HEK293 (cell line): Measurements from ENCODE around the gene TUBB3.

ENCODE experiments used
- GFI1B ChIP-seq: fragments of 450-650 bp; formaldehyde crosslinking; IDR thresholded peaks from 2 replicates; pipeline ENCODE4 v1.5.1; 2016; ENCODE audit warnings: missing biosample characterization, missing genetic modification characterization
- TCF7L2 ChIP-seq: IDR thresholded peaks from 2 replicates; pipeline ENCODE4 v1.6.1; 2011; ENCODE audit warnings: low read depth, mild to moderate bottlenecking, inconsistent platforms, low read length, moderate library complexity, borderline replicate concordance
- ZBTB1 ChIP-seq: fragments of 450-650 bp; formaldehyde crosslinking; IDR thresholded peaks from 2 replicates; pipeline ENCODE4 v1.5.1; 2016; ENCODE audit warnings: missing biosample characterization, missing genetic modification characterization
- ZBTB48 ChIP-seq: fragments of 450-650 bp; formaldehyde crosslinking; IDR thresholded peaks from 2 replicates; pipeline ENCODE4 v1.5.1; 2016; ENCODE audit warnings: missing biosample characterization, missing genetic modification characterization
- ZNF114 ChIP-seq: fragments of 450-650 bp; formaldehyde crosslinking; IDR thresholded peaks from 2 replicates; pipeline ENCODE4 v1.5.0; 2017; ENCODE audit warnings: missing biosample characterization, missing genetic modification characterization
- ZNF121 ChIP-seq: fragments of 450-650 bp; formaldehyde crosslinking; IDR thresholded peaks from 2 replicates; pipeline ENCODE4 v1.5.1; 2016; ENCODE audit warnings: missing biosample characterization, missing genetic modification characterization
- ZNF140 ChIP-seq: fragments of 450-650 bp; formaldehyde crosslinking; IDR thresholded peaks from 2 replicates; pipeline ENCODE4 v1.5.1; 2016; ENCODE audit warnings: missing biosample characterization, missing genetic modification characterization
- ZNF169 ChIP-seq: fragments of 450-650 bp; formaldehyde crosslinking; IDR thresholded peaks from 2 replicates; pipeline ENCODE4 v1.5.1; 2016; ENCODE audit warnings: missing biosample characterization, missing genetic modification characterization
- ZNF2 ChIP-seq: fragments of 450-650 bp; formaldehyde crosslinking; IDR thresholded peaks from 2 replicates; pipeline ENCODE4 v1.5.1; 2016; ENCODE audit warnings: missing biosample characterization, missing genetic modification characterization
- ZNF266 ChIP-seq: fragments of 450-650 bp; formaldehyde crosslinking; IDR thresholded peaks from 2 replicates; pipeline ENCODE4 v1.5.1; 2016; ENCODE audit warnings: missing biosample characterization, missing genetic modification characterization, low read depth
- ZNF350 ChIP-seq: fragments of 450-650 bp; formaldehyde crosslinking; IDR thresholded peaks from 2 replicates; pipeline ENCODE4 v1.5.0; 2017; ENCODE audit warnings: missing biosample characterization, mild to moderate bottlenecking, missing genetic modification characterization
- ZNF394 ChIP-seq: fragments of 450-650 bp; formaldehyde crosslinking; IDR thresholded peaks from 2 replicates; pipeline ENCODE4 v1.5.1; 2016; ENCODE audit warnings: missing biosample characterization, missing genetic modification characterization, mild to moderate bottlenecking, moderate library complexity, borderline replicate concordance
- ZNF558 ChIP-seq: fragments of 450-650 bp; formaldehyde crosslinking; IDR thresholded peaks from 2 replicates; pipeline ENCODE4 v1.5.1; 2016; ENCODE audit warnings: missing biosample characterization, missing genetic modification characterization
- ZNF621 ChIP-seq: fragments of 450-650 bp; formaldehyde crosslinking; IDR thresholded peaks from 2 replicates; pipeline ENCODE4 v1.5.1; 2017; ENCODE audit warnings: missing biosample characterization, missing genetic modification characterization
- ZSCAN23 ChIP-seq: fragments of 450-650 bp; formaldehyde crosslinking; IDR thresholded peaks from 2 replicates; pipeline ENCODE4 v1.5.1; 2016; ENCODE audit warnings: missing biosample characterization, missing genetic modification characterization
- TF ChIP-seq, protein P1 (sequence below): fragments of 450-650 bp; formaldehyde crosslinking; IDR thresholded peaks from 2 replicates; pipeline ENCODE4 v1.5.1; 2016; ENCODE audit warnings: missing biosample characterization, missing genetic modification characterization, borderline replicate concordance
- TF ChIP-seq, protein P2 (sequence below): fragments of 450-650 bp; formaldehyde crosslinking; IDR thresholded peaks from 2 replicates; pipeline ENCODE4 v1.5.1; 2016; ENCODE audit warnings: missing biosample characterization, missing genetic modification characterization
- TF ChIP-seq, protein P3 (sequence below): fragments of 450-650 bp; formaldehyde crosslinking; IDR thresholded peaks from 2 replicates; pipeline ENCODE4 v1.5.1; 2016; ENCODE audit warnings: missing biosample characterization, missing genetic modification characterization
- TF ChIP-seq, protein P4 (sequence below): fragments of 450-650 bp; formaldehyde crosslinking; IDR thresholded peaks from 2 replicates; pipeline ENCODE4; 2016; ENCODE audit warnings: missing biosample characterization, missing genetic modification characterization
- TF ChIP-seq, protein P5 (sequence below): fragments of 450-650 bp; formaldehyde crosslinking; IDR thresholded peaks from 2 replicates; pipeline ENCODE4 v1.5.1; 2016; ENCODE audit warnings: missing biosample characterization, missing genetic modification characterization
- TF ChIP-seq, protein P6 (sequence below): fragments of 450-650 bp; formaldehyde crosslinking; IDR thresholded peaks from 2 replicates; pipeline ENCODE4 v1.5.1; 2016; ENCODE audit warnings: missing biosample characterization, missing genetic modification characterization
- TF ChIP-seq, protein P7 (sequence below): fragments of 450-650 bp; formaldehyde crosslinking; conservative IDR thresholded peaks from 2 replicates; pipeline ENCODE4 v1.5.1; 2016; ENCODE audit warnings: low read depth, missing biosample characterization, missing genetic modification characterization

Gene TUBB3

DNA sequence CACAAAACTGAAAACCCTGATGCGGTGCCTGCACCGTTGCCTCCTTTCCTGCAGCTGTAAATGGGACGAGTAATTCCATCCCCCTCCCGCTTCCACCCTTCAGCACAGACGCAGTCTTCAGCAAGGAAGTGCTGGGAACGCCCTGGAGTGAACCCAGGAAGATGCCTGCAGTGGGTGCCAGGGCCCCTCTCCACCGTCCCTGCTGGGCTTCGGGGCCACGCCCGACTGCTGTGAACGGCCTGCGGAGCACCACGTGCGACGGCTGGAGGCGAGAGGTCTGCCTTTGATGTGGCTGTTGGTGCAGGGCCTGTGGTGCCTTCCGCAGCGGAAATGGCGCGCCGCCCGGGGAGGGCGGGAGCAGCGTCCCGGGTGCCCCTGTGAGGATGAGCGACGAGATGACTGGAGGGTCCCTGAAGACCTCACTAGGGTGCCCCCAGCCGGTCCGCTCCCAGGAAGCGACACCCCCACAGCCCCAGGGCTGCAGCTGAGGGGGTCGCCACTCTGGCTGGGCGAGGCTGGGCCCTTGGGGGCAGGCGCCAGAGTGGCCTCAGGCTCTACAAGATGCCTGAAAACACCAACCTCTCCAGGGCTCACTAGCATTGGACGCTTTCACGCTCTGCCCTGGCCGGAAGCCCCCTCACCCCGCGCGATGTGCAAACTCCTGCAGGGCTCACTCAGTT, 5.2 kb upstream of the TUBB3 start (continued):
- no peak for TF ChIP-seq ZNF169 (tag by site-specific recombination)
- TF ChIP-seq ZNF2 (tag by site-specific recombination) = peak; percentile 69; the same call in 1 of the 2 replicates
- TF ChIP-seq ZBTB48 (tag by site-specific recombination) = peak; percentile 92
- TF ChIP-seq TCF7L2 = peak; percentile 97
- no peak for TF ChIP-seq ZNF350 (tag by site-specific recombination)
- TF ChIP-seq, protein P1, sequence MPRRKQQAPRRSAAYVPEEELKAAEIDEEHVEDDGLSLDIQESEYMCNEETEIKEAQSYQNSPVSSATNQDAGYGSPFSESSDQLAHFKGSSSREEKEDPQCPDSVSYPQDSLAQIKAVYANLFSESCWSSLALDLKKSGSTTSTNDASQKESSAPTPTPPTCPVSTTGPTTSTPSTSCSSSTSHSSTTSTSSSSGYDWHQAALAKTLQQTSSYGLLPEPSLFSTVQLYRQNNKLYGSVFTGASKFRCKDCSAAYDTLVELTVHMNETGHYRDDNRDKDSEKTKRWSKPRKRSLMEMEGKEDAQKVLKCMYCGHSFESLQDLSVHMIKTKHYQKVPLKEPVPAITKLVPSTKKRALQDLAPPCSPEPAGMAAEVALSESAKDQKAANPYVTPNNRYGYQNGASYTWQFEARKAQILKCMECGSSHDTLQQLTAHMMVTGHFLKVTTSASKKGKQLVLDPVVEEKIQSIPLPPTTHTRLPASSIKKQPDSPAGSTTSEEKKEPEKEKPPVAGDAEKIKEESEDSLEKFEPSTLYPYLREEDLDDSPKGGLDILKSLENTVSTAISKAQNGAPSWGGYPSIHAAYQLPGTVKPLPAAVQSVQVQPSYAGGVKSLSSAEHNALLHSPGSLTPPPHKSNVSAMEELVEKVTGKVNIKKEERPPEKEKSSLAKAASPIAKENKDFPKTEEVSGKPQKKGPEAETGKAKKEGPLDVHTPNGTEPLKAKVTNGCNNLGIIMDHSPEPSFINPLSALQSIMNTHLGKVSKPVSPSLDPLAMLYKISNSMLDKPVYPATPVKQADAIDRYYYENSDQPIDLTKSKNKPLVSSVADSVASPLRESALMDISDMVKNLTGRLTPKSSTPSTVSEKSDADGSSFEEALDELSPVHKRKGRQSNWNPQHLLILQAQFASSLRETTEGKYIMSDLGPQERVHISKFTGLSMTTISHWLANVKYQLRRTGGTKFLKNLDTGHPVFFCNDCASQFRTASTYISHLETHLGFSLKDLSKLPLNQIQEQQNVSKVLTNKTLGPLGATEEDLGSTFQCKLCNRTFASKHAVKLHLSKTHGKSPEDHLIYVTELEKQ (tag by site-specific recombination) = no peak
- no peak for TF ChIP-seq ZNF266 (tag by site-specific recombination)
- TF ChIP-seq GFI1B (tag by site-specific recombination) = 0 out of 2 replicates have a peak, but pooled peaks have one; percentile 11
- TF ChIP-seq, protein P2, sequence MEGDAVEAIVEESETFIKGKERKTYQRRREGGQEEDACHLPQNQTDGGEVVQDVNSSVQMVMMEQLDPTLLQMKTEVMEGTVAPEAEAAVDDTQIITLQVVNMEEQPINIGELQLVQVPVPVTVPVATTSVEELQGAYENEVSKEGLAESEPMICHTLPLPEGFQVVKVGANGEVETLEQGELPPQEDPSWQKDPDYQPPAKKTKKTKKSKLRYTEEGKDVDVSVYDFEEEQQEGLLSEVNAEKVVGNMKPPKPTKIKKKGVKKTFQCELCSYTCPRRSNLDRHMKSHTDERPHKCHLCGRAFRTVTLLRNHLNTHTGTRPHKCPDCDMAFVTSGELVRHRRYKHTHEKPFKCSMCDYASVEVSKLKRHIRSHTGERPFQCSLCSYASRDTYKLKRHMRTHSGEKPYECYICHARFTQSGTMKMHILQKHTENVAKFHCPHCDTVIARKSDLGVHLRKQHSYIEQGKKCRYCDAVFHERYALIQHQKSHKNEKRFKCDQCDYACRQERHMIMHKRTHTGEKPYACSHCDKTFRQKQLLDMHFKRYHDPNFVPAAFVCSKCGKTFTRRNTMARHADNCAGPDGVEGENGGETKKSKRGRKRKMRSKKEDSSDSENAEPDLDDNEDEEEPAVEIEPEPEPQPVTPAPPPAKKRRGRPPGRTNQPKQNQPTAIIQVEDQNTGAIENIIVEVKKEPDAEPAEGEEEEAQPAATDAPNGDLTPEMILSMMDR (tag by site-specific recombination) = no peak; the same call in 1 of the 2 replicates
- TF ChIP-seq ZNF621 (tag by site-specific recombination) = no peak
- no peak for TF ChIP-seq ZNF558 (tag by site-specific recombination)
- TF ChIP-seq, protein P3, sequence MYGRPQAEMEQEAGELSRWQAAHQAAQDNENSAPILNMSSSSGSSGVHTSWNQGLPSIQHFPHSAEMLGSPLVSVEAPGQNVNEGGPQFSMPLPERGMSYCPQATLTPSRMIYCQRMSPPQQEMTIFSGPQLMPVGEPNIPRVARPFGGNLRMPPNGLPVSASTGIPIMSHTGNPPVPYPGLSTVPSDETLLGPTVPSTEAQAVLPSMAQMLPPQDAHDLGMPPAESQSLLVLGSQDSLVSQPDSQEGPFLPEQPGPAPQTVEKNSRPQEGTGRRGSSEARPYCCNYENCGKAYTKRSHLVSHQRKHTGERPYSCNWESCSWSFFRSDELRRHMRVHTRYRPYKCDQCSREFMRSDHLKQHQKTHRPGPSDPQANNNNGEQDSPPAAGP (tag by site-specific recombination) = peak; percentile 95
- TF ChIP-seq, protein P4, sequence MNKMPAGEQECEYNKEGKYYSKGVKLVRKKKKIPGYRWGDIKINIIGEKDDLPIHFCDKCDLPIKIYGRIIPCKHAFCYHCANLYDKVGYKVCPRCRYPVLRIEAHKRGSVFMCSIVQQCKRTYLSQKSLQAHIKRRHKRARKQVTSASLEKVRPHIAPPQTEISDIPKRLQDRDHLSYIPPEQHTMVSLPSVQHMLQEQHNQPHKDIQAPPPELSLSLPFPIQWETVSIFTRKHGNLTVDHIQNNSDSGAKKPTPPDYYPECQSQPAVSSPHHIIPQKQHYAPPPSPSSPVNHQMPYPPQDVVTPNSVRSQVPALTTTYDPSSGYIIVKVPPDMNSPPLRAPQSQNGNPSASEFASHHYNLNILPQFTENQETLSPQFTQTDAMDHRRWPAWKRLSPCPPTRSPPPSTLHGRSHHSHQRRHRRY = no peak
- TF ChIP-seq ZNF121 (tag by site-specific recombination) = no peak
- no peak for TF ChIP-seq ZNF114 (tag by site-specific recombination)
- no peak for TF ChIP-seq ZSCAN23
- TF ChIP-seq, protein P5, sequence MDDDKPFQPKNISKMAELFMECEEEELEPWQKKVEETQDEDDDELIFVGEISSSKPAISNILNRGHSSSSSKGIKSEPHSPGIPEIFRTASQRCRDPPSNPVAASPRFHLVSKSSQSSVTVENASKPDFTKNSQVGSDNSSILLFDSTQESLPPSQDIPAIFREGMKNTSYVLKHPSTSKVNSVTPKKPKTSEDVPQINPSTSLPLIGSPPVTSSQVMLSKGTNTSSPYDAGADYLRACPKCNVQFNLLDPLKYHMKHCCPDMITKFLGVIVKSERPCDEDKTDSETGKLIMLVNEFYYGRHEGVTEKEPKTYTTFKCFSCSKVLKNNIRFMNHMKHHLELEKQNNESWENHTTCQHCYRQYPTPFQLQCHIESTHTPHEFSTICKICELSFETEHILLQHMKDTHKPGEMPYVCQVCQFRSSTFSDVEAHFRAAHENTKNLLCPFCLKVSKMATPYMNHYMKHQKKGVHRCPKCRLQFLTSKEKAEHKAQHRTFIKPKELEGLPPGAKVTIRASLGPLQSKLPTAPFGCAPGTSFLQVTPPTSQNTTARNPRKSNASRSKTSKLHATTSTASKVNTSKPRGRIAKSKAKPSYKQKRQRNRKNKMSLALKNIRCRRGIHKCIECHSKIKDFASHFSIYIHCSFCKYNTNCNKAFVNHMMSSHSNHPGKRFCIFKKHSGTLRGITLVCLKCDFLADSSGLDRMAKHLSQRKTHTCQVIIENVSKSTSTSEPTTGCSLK (tag by site-specific recombination) = no peak
- TF ChIP-seq, protein P6, sequence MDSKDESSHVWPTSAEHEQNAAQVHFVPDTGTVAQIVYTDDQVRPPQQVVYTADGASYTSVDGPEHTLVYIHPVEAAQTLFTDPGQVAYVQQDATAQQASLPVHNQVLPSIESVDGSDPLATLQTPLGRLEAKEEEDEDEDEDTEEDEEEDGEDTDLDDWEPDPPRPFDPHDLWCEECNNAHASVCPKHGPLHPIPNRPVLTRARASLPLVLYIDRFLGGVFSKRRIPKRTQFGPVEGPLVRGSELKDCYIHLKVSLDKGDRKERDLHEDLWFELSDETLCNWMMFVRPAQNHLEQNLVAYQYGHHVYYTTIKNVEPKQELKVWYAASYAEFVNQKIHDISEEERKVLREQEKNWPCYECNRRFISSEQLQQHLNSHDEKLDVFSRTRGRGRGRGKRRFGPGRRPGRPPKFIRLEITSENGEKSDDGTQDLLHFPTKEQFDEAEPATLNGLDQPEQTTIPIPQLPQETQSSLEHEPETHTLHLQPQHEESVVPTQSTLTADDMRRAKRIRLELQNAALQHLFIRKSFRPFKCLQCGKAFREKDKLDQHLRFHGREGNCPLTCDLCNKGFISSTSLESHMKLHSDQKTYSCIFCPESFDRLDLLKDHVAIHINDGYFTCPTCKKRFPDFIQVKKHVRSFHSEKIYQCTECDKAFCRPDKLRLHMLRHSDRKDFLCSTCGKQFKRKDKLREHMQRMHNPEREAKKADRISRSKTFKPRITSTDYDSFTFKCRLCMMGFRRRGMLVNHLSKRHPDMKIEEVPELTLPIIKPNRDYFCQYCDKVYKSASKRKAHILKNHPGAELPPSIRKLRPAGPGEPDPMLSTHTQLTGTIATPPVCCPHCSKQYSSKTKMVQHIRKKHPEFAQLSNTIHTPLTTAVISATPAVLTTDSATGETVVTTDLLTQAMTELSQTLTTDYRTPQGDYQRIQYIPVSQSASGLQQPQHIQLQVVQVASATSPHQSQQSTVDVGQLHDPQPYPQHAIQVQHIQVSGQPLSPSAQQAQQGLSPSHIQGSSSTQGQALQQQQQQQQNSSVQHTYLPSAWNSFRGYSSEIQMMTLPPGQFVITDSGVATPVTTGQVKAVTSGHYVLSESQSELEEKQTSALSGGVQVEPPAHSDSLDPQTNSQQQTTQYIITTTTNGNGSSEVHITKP (tag by site-specific recombination) = peak; percentile 81
- TF ChIP-seq ZNF140 (tag by site-specific recombination) = no peak
- TF ChIP-seq ZBTB1 (tag by site-specific recombination) = no peak
- peak; percentile 60; the same call in 1 of the 2 replicates for TF ChIP-seq ZNF394 (tag by site-specific recombination)
- TF ChIP-seq, protein P7, sequence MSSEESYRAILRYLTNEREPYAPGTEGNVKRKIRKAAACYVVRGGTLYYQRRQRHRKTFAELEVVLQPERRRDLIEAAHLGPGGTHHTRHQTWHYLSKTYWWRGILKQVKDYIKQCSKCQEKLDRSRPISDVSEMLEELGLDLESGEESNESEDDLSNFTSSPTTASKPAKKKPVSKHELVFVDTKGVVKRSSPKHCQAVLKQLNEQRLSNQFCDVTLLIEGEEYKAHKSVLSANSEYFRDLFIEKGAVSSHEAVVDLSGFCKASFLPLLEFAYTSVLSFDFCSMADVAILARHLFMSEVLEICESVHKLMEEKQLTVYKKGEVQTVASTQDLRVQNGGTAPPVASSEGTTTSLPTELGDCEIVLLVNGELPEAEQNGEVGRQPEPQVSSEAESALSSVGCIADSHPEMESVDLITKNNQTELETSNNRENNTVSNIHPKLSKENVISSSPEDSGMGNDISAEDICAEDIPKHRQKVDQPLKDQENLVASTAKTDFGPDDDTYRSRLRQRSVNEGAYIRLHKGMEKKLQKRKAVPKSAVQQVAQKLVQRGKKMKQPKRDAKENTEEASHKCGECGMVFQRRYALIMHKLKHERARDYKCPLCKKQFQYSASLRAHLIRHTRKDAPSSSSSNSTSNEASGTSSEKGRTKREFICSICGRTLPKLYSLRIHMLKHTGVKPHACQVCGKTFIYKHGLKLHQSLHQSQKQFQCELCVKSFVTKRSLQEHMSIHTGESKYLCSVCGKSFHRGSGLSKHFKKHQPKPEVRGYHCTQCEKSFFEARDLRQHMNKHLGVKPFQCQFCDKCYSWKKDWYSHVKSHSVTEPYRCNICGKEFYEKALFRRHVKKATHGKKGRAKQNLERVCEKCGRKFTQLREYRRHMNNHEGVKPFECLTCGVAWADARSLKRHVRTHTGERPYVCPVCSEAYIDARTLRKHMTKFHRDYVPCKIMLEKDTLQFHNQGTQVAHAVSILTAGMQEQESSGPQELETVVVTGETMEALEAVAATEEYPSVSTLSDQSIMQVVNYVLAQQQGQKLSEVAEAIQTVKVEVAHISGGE (tag by site-specific recombination) = peak; percentile 75
